D721Med (cell line): ENCODE data around the gene SLC2A10.

Experiments
- DNase-seq: peaks from one replicate; pipeline ENCODE4 v3.0.0; 2011; ENCODE audit warnings: low spot score; ENCODE audit not compliant: insufficient read length
- FAIRE-seq: peaks from 2 replicates; lab custom pipeline; 2011; peaks lifted over from hg19 to GRCh38; lab: Jason Lieb, UNC
- TF ChIP-seq, protein P1 (sequence below): IDR thresholded peaks from 2 replicates; pipeline ENCODE4 v1.5.1; 2012; ENCODE audit warnings: mild to moderate bottlenecking, control low read depth; ENCODE audit not compliant: insufficient read depth; ENCODE audit errors: missing control alignments

SLC2A10 gene

DNA sequence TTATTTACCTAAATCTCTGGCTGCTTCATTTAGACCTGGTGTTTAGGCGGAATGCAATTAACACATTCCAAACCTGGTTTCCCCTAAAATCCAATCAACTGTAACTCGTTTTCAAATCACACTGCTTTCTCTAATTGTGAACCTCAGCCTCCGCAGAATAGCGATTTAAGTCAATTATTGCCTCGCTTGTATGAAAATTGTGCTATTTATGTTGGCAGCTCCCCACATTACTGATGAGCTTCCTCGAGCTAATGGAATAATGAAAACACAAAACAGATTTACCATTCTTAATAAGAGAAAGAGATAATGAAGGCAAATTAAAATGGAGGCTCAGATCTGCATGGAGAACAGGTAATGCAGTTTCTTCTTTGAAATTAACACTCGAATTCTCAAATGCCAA is 67.9 kb downstream of the SLC2A10 start:
- FAIRE-seq (no peak), DNase-seq (no peak)
- TF ChIP-seq, protein P1, sequence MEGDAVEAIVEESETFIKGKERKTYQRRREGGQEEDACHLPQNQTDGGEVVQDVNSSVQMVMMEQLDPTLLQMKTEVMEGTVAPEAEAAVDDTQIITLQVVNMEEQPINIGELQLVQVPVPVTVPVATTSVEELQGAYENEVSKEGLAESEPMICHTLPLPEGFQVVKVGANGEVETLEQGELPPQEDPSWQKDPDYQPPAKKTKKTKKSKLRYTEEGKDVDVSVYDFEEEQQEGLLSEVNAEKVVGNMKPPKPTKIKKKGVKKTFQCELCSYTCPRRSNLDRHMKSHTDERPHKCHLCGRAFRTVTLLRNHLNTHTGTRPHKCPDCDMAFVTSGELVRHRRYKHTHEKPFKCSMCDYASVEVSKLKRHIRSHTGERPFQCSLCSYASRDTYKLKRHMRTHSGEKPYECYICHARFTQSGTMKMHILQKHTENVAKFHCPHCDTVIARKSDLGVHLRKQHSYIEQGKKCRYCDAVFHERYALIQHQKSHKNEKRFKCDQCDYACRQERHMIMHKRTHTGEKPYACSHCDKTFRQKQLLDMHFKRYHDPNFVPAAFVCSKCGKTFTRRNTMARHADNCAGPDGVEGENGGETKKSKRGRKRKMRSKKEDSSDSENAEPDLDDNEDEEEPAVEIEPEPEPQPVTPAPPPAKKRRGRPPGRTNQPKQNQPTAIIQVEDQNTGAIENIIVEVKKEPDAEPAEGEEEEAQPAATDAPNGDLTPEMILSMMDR = no peak

DNA sequence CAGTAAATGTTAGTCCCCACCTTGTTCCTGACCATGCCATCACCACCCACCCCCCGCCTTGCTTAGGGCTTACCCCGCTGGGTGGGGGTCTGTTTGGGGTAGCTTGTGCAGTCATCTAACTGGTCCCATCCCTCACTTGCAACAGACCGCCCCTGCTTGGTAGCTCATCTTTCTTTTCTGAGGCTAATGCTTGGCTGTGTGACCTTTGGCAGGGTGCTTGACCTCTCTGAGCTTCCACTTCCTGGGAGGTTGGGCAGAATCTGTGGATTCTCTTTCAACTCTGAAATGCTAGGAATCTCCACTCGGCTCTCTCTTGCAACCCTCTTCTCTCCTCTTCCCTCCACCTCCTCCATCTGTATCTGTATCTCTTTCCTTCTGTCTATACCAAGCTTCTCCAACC is 70.4 kb downstream of the SLC2A10 start:
- DNase-seq (no peak), FAIRE-seq (no peak)
- TF ChIP-seq, protein P1 = no peak

DNA sequence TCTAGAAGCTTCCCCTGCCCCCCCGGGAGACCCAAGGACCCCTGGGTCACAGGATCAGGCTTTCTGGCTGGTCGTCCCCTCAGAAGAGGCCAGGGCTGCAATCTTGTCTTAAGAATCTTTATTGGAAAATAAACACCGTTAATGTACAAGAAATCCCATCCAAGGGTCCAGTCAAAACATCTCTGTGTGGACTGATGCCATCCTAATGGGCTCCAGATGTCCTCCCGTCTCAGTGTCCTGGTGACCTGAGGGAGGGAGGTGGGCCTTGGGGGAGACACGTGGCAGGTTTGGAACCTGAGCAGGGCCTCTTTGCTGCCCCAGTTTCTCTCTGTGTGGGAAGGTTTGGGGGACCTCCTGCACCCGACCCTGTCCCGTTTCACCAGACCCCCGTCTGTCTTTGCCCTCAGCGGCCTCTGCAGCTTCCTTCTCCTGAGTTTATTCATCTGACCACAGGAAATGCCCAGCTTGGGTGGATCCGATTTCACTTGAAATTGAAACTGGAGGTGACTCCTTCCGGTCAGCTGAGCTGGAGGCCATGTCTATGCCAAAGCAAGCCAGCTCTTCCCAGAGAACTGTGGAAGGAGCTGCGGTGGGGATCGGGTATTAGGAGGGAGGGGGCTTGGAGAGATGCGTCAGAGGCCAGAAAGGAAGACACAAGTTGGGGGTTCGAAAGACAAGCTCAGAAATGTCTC is 75.1 kb downstream of the SLC2A10 start:
- FAIRE-seq (no peak), DNase-seq (no peak)
- TF ChIP-seq, protein P1 = no peak
